ENCODE measurements around the gene NR6A1. TPM values are rescaled to one million over a fixed set of nuclear protein-coding genes. Genes with fewer than 3 reads are reported as not detected.

Gene NR6A1
- total and polyA plus RNA-seq, 12 donors = 0.29 to 2.0 (median 1.2) TPM

GRCh38 chr9:124758061-124758460 lies 13.1 kb downstream of the NR6A1 start:
- H3K36me3 ChIP-seq = no peaks in the 10 kb centered on the region
- intact Hi-C loops (cut with DNase I) = loop anchor here in 1 of 10 donors (10.0 kb wide), 1 partner anchor 1637 kb away; no protein-coding TSS in a partner anchor

GRCh38 chr9:124757616-124758015 lies 13.5 kb downstream of the NR6A1 start:
- no peak for TF ChIP-seq CTCF (IDR thresholded peaks at IDR 0.05)
- Histone ChIP-seq H3K27ac (peak overlapping the region in 1 of 10 donors; percentile 1), H3K9me3 (no peaks in the 10 kb centered on the region), H3K4me1 (peaks cover 0 to 20% (median 0%) of the 10 kb centered on the region in 9 donors), H3K27me3 (peaks cover 0 to 61% (median 13%) of the 10 kb centered on the region in 7 donors), H3K36me3 (no peaks in the 10 kb centered on the region), H3K4me3 (peak overlapping the region in 1 of 10 donors; percentile 16)
- 20 to 34% methylated on average over 6 of the region's 6 CpGs for WGBS, 2 donors
- ATAC-seq = peak in 1 of 8 donors; percentile 45
- DNase-seq = no peak
- intact Hi-C loops (cut with DNase I) = loop anchor here in 1 of 10 donors (10.0 kb wide), 1 partner anchor 1637 kb away; no protein-coding TSS in a partner anchor

More at GRCh38 chr9:124758061-124758460, 13.1 kb downstream of the NR6A1 start:
- Histone ChIP-seq H3K4me1 (peaks cover 0 to 20% (median 0%) of the 10 kb centered on the region in 9 donors), H3K27me3 (peaks cover 0 to 65% (median 17%) of the 10 kb centered on the region in 7 donors), H3K4me3 (peak overlapping the region in 1 of 10 donors; percentile 16), H3K9me3 (no peaks in the 10 kb centered on the region), H3K27ac (peak overlapping the region in 1 of 10 donors; percentile 1)
- 29 to 31% methylated on average over 3 of the region's 3 CpGs for WGBS, 2 donors
- TF ChIP-seq CTCF (IDR thresholded peaks at IDR 0.05) = no peak
- DNase-seq (no peak), ATAC-seq (peak in 1 of 8 donors; percentile 40)

GRCh38 chr9:124756011-124756410 lies 15.1 kb downstream of the NR6A1 start:
- Histone ChIP-seq H3K27me3 (peaks cover 0 to 48% (median 8%) of the 10 kb centered on the region in 7 donors), H3K9me3 (no peaks in the 10 kb centered on the region), H3K4me3 (no peak overlapping the region), H3K36me3 (no peaks in the 10 kb centered on the region), H3K27ac (no peak overlapping the region), H3K4me1 (peaks cover 0 to 20% (median 0%) of the 10 kb centered on the region in 9 donors)
- 93 to 94% methylated on average over 2 of the region's 2 CpGs for WGBS, 2 donors
- DNase-seq (no peak), ATAC-seq (no peak)
- intact Hi-C loops (cut with DNase I) = loop anchor here in 1 of 10 donors (10.0 kb wide), 1 partner anchor 1639 kb away; no protein-coding TSS in a partner anchor
- TF ChIP-seq CTCF (IDR thresholded peaks at IDR 0.05) = no peak

GRCh38 chr9:124755061-124755460 lies 16.1 kb downstream of the NR6A1 start:
- intact Hi-C loops (cut with DNase I) = loop anchor here in 1 of 10 donors (10.0 kb wide), 1 partner anchor 1640 kb away; no protein-coding TSS in a partner anchor
- ATAC-seq = no peak
- H3K4me3 ChIP-seq = no peak overlapping the region
- no peaks in the 10 kb centered on the region for H3K9me3 ChIP-seq
- no peak for TF ChIP-seq CTCF (IDR thresholded peaks at IDR 0.05)
- no peak overlapping the region for H3K27ac ChIP-seq
- no peaks in the 10 kb centered on the region for H3K36me3 ChIP-seq
- WGBS, 2 donors = 64% methylated on average over 3 of the region's 3 CpGs
- peaks cover 0 to 48% (median 7%) of the 10 kb centered on the region in 7 donors for H3K27me3 ChIP-seq
- no peak for DNase-seq
- peaks cover 0 to 20% (median 0%) of the 10 kb centered on the region in 9 donors for H3K4me1 ChIP-seq

Measured in heart right ventricle (tissue), 16 donors.